ENCODE results near the gene CRYBG3. TPM values are rescaled to one million over a fixed set of nuclear protein-coding genes. Genes with fewer than 3 reads are reported as not detected.

The CRYBG3 gene
- total RNA-seq, 4 donors from 2014 or later = 43.1 to 62.6 (median 46.1) TPM

GRCh38 chr3:97930018-97930417 lies 108.2 kb downstream of the CRYBG3 start:
- DNase-seq (ENCODE audit: low spot score) = no peak
- ATAC-seq (ENCODE audit: low FRiP score) = no peak
- no peak for TF ChIP-seq CTCF (IDR thresholded peaks at IDR 0.05)

- ATAC-seq (ENCODE audit: low FRiP score) = no peak
- TF ChIP-seq CTCF (IDR thresholded peaks at IDR 0.05) = no peak
- DNase-seq (ENCODE audit: low spot score) = no peak
Observed at GRCh38 chr3:97931218-97931617, 109.4 kb downstream of the CRYBG3 start.

GRCh38 chr3:97932387-97932801 lies 110.6 kb downstream of the CRYBG3 start:
- DNase-seq (ENCODE audit: low spot score) = no peak
- no peak for TF ChIP-seq CTCF (IDR thresholded peaks at IDR 0.05)
- ATAC-seq (ENCODE audit: low FRiP score) = no peak

GRCh38 chr3:97934980-97935695 lies 113.3 kb downstream of the CRYBG3 start:
- no peak for TF ChIP-seq CTCF (IDR thresholded peaks at IDR 0.05)
- ATAC-seq (ENCODE audit: low FRiP score) = no peak
- DNase-seq (ENCODE audit: low spot score) = no peak

- DNase-seq (ENCODE audit: low spot score) (no peak), ATAC-seq (ENCODE audit: low FRiP score) (no peak)
- TF ChIP-seq CTCF (IDR thresholded peaks at IDR 0.05) = no peak
Observed at GRCh38 chr3:97935842-97936241, 114.0 kb downstream of the CRYBG3 start.

GRCh38 chr3:97937205-97937604 lies 115.4 kb downstream of the CRYBG3 start:
- DNase-seq (ENCODE audit: low spot score) = no peak
- no peak for TF ChIP-seq CTCF (IDR thresholded peaks at IDR 0.05)
- no peak for ATAC-seq (ENCODE audit: low FRiP score)

GRCh38 chr3:97938444-97938843 lies 116.6 kb downstream of the CRYBG3 start:
- TF ChIP-seq CTCF (IDR thresholded peaks at IDR 0.05) = no peak
- no peak for ATAC-seq (ENCODE audit: low FRiP score)
- DNase-seq (ENCODE audit: low spot score) = no peak

All from omental fat pad (tissue), 4 donors.